ENCODE results near the gene EPM2AIP1. TPM values are rescaled to one million over a fixed set of nuclear protein-coding genes. Genes with fewer than 3 reads are reported as not detected.

EPM2AIP1 gene
- total and polyA plus RNA-seq, 2 of the 8 experiments (the other 6 are each of a cell fraction or from before 2014, with no cell fraction given): 6.6 to 9.0 TPM

DNA sequence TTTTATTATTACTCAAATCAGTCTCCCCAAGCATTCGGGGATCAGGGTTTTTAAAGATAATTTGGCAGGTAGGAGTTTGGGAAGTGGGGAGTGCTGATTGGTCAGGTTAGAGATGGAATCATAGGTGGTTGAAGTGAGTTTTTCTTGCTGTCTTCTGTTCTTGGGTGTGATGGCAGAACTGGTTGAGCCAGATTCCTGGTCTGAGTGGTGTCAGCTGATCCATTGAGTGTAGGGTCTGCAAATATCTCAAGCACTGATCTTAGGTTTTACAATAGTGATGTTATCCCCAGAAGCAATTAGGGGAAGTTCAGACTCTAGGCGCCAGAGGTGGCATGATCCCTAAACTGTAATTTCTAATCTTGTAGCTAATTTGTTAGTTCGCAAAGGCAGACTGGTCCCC lies 27.5 kb downstream of the EPM2AIP1 start:
- DNase-seq (ENCODE audit: low read depth in 1 of 2, low spot score in 2 of 2): no peak
- no peak for TF ChIP-seq RFX5 (IDR thresholded peaks at IDR 0.05; ENCODE audit: borderline replicate concordance, low read depth, low read length)
- TF ChIP-seq TAF1 (IDR thresholded peaks at IDR 0.05; ENCODE audit: low read depth, low read length): no peak
- no peak for TF ChIP-seq CTBP2 (IDR thresholded peaks at IDR 0.05; ENCODE audit: borderline replicate concordance, insufficient read depth, insufficient read length, low read length)
- peak; percentile 74 for TF ChIP-seq NANOG (IDR thresholded peaks at IDR 0.05; ENCODE audit: insufficient read depth, low read depth, low read length, poor library complexity, severe bottlenecking)
- TF ChIP-seq KDM1A (IDR thresholded peaks at IDR 0.05; ENCODE audit: borderline replicate concordance, low read length): no peak
- no peak for TF ChIP-seq HDAC6 (IDR thresholded peaks at IDR 0.05; ENCODE audit: low read depth, low read length)
- TF ChIP-seq, protein P1, sequence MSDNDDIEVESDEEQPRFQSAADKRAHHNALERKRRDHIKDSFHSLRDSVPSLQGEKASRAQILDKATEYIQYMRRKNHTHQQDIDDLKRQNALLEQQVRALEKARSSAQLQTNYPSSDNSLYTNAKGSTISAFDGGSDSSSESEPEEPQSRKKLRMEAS (IDR thresholded peaks at IDR 0.05): no peak
- TF ChIP-seq FOSL1 (IDR thresholded peaks at IDR 0.05; ENCODE audit: insufficient read depth, low read depth, low read length): no peak
- TF ChIP-seq SAP30 (IDR thresholded peaks at IDR 0.05; ENCODE audit: insufficient read depth, insufficient replicate concordance, low read length): no peak
- no peak for TF ChIP-seq SP2 (IDR thresholded peaks at IDR 0.05; ENCODE audit: low read length)
- TF ChIP-seq USF2 (IDR thresholded peaks at IDR 0.05; ENCODE audit: low read length): no peak
- TF ChIP-seq ASH2L (IDR thresholded peaks at IDR 0.05; ENCODE audit: low read length): peak; percentile 90

More for the DNA sequence above, 27.5 kb downstream of the EPM2AIP1 start:
- Histone ChIP-seq H3K56ac (replicated peaks; ENCODE audit: insufficient read length, low read depth, low read length) (no peak overlapping the region), H4K20me1 (replicated peaks in 1 of 2; ENCODE audit: control insufficient read depth in 1 of 2, insufficient read depth in 2 of 2, low read length in 2 of 2) (no peaks in the 10 kb centered on the region), H2BK15ac (ENCODE audit: low read length) (no peak overlapping the region), H3K9ac (replicated peaks in 1 of 4; ENCODE audit: extremely low read depth in 1 of 4, low read depth in 3 of 4, low read length in 3 of 4) (0 out of 7 replicates have a peak overlapping the region, but pooled peaks of 1 of the 4 experiments have one; percentile 21), H2AFZ (ENCODE audit: low read length) (peak overlapping the region; percentile 11), H2BK20ac (ENCODE audit: low read length) (no peak overlapping the region), H3K14ac (ENCODE audit: insufficient read length) (no peak overlapping the region), H3K27me3 (replicated peaks in 1 of 4; ENCODE audit: control insufficient read depth in 3 of 4, extremely low read depth in 1 of 4, insufficient read depth in 3 of 4, low read length in 3 of 4) (no peaks in the 10 kb centered on the region), H2AK5ac (ENCODE audit: low read depth, low read length) (no peak overlapping the region), H3K4me3 (ENCODE audit: extremely low read depth in 1 of 4, insufficient read depth in 2 of 4, low read depth in 3 of 4, low read length in 4 of 4) (peak overlapping the region in 1 of 4 experiments; percentile 20; a peak in 1 of 8 replicates), H3K36me3 (ENCODE audit: control insufficient read depth in 2 of 4, insufficient read depth in 4 of 4, low read length in 3 of 4) (no peaks in the 10 kb centered on the region), H3K18ac (ENCODE audit: extremely low read depth, low read length) (peak overlapping the region; percentile 17; the same call in 1 of the 2 replicates), H3K79me1 (ENCODE audit: low read depth, low read length) (no peaks in the 10 kb centered on the region), H3K23me2 (ENCODE audit: low read depth, low read length) (no peaks in the 10 kb centered on the region), H3K23ac (ENCODE audit: insufficient read length) (no peak overlapping the region), H3K4me2 (ENCODE audit: insufficient read depth in 1 of 2, low read depth in 2 of 2, low read length in 2 of 2) (peak overlapping the region; percentile 53 to 60), H2BK5ac (ENCODE audit: low read depth, low read length) (no peak overlapping the region), H2BK120ac (replicated peaks; ENCODE audit: low read depth, low read length) (no peak overlapping the region), H4K5ac (ENCODE audit: insufficient read length, low read depth, low read length) (no peak overlapping the region), H4K91ac (replicated peaks; ENCODE audit: insufficient read length, low read length) (no peak overlapping the region), H3K79me2 (ENCODE audit: control insufficient read depth in 1 of 2, insufficient read depth in 2 of 2, low read length in 2 of 2) (no peaks in the 10 kb centered on the region), H4K8ac (ENCODE audit: extremely low read depth, insufficient read depth, low read length) (no peak overlapping the region), H3K4me1 (replicated peaks in 1 of 4; ENCODE audit: control insufficient read depth in 3 of 4, insufficient read depth in 4 of 4, low read length in 3 of 4) (peaks cover 0 to 15% (median 8%) of the 10 kb centered on the region in 4 experiments; a peak in 5 of 7 replicates), H3K4ac (replicated peaks; ENCODE audit: insufficient read length, low read depth, low read length) (no peak overlapping the region), H3K9me3 (ENCODE audit: insufficient read depth in 2 of 2, low read depth in 1 of 2, low read length in 1 of 2) (no peaks in the 10 kb centered on the region), H2BK12ac (ENCODE audit: low read depth, low read length) (0 out of 2 replicates have a peak overlapping the region, but pooled peaks have one; percentile 6), H3K27ac (ENCODE audit: low read depth, low read length) (peak overlapping the region; percentile 30; the same call in 1 of the 2 replicates)
- CTCF ChIA-PET (ENCODE audit: partially characterized antibody): interaction anchor here (0.6 to 2.6 kb wide), 3 partner anchors 9 to 61 kb away, joined by 3 to 20 read pairs (median 3); no protein-coding TSS in a partner anchor
- POLR2A ChIA-PET (ENCODE audit: partially characterized antibody): interaction anchor here (0.8 to 2.2 kb wide), 5 partner anchors 11 to 33 kb away, joined by 3 to 11 read pairs (median 3); partner anchors contain the start of genes EPM2AIP1 and MLH1
- no peak for FAIRE-seq
- 63% methylated on average over 3 of the region's 3 CpGs; no CpG with 5 or more reads in 1 of the 2 experiments for WGBS, 2 experiments (ENCODE audit: extremely low coverage in 1 of 2, insufficient coverage in 1 of 2, insufficient read length in 1 of 2, insufficient replicate concordance in 2 of 2, low coverage in 1 of 2, low lambda C conversion rate in 2 of 2, missing lambda C conversion rate in 1 of 2)
